Cardiac septum (tissue), 1 donor: ENCODE data around the gene MTHFS. TPM values are rescaled to one million over a fixed set of nuclear protein-coding genes. Genes with fewer than 3 reads are reported as not detected.
A peak's percentile ranks its signal among the peaks of the same experiment; 100 is the strongest.
"Not testable (repeated sequence)": the region's sequence is repeated elsewhere in the genome, so short reads cannot be mapped to it uniquely, and the experiment has no call there.

Source experiments
- DNase-seq: peaks from one replicate; pipeline ENCODE4 v3.0.0-alpha.2; 2020; ENCODE audit warnings: low spot score
- intact Hi-C: fragments of 100-400 bp; cut with DNase I; formaldehyde crosslinking; loops from one replicate; pipeline ENCODE4 v1.14.0; 2022
- long read RNA-seq: library from polyadenylated mRNA; unstranded; transcript quantifications from one replicate; pipeline ENCODE4 v2.0.0, GENCODE V29; 2021
- total RNA-seq: library from RNA; stranded (reverse); fragmentation: NEBNext Ultra II Directional; extraction: Animal tissue kit (Norgen Biotek cat#: 25700); gene quantifications from one replicate; pipeline ENCODE4 v1.2.1, GENCODE V29; 2021
- donor health status: DM: no; HTN: no; CAD: no.

Gene MTHFS
- 16.7 TPM for total RNA-seq
- long read RNA-seq, transcript MTHFS-201 (3 exons, 907 nt) = major isoform, 20 of 23 reads
- long read RNA-seq, partial matches to known transcripts = 0 of 23 reads
- long read RNA-seq, other reads (novel, unspliced or antisense) = 1 of 23 reads

DNA sequence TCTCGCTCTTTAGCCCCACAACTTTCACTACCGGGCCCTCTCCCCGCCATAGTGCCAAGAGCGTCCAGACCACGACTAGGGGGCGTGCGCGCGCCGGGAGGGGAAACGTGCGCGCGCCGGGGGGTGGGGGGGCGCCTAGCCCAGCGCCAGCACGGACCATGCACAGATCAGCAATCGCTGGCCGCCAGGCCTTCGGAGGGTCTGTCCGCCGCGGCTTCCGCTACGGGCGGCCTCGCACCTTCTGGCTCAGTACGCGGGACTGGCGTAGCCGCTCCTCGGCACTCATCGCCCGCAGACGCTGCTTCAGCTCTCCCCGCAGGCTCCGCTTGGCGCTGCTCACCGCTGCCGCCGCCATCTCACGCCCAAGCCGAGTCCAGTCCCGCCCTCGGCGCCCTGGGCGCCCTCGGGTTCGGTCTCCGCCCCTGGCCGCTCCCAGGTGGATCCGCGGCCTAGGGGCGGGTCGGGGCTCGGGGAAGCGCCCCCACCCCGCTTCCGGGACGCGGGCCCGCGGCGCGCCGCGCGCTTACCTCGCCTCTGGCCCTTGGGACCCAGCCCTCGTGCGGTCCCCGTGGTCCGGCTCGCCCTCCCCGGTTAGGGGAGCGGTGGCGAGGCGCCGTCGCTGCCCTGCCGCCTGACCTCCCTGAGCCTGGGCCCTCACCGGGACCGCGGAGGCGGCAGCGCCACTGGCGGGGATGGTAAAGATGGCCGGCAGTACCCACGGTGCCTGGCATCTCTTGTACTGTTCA, at the start of gene MTHFS:
TSS of gene MTHFS (minus strand) at position 381 of the 746 bp plus-strand sequence. CDS start at position 355, 26 bp downstream.
- peak; percentile 93 for DNase-seq
- intact Hi-C loops = loop anchor here (2.0 to 10.0 kb wide), 2 partner anchors 26 to 258 kb away; partner anchors contain the start of gene FAH

DNA sequence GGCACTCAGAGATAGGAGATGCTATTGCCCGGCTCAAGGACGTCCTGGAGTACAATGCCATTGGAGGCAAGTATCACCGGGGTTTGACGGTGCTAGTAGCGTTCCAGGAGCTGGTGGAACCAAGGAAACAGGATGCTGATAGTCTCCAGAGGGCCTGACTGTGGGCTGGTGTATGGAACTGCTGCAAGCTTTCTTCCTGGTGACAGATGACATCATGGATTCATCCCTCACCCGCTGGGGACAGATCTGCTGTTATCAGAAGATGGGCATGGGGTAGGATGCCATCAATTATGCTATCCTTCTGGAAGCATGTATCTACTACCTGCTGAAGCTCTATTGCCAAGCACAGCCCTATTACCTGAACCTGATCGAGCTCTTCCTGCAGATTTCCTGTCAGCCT, 47.8 kb upstream of the MTHFS start:
- no peak for DNase-seq
- intact Hi-C loops = no loop called here

DNA sequence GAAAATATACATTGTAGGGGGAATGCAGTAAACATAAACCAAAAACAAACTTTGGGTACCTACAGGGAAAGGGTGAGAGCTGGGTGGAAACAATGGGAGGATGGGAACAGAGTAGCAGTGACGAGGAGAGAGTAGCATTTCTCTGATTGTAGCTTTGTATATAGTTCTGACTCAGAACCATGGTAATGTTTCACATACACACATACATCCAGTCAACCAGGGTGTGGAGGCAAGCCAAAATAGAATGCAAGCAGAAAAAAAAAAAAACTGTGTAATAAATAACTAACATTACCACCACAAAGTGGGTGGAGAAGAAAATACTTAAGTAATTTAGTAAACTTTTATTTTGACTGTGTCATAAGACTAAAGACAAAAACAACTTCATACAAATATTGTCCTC, 47.0 kb upstream of the MTHFS start:
- intact Hi-C loops = no loop called here
- DNase-seq = no peak

DNA sequence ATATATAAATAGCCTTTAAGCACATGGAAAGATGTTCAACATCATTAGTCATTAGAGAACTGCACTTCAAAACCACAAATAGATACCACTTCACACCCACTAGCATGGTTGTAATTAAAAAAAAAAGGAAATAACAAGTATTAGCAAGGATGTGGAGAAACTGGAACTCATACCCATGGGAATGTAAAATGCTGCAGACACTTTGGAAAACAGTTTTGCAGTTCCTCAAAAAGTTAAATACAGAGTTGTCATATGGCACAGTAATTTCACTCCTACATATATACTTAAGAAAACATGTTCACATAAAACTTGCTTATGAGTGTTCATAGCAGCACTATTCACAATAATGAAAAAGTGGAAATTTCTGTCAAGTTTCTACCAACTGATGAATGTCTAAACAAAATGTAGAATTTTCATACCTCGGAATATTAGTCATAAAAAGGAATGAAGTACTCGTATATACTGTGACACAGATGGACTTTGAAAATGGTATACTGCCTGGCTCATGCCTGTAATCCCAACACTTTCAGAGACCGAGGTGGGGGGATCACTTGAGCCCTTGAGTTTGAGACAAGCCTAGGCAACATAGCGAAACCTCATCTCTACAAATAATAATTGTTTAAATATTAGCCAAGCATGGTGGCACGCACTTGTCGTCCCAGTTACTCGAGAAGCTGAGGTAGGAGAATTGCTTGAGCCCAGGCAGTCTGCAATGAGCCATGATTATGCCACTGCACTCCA, 46.1 kb upstream of the MTHFS start:
- intact Hi-C loops = no loop called here
- DNase-seq = no peak

DNA sequence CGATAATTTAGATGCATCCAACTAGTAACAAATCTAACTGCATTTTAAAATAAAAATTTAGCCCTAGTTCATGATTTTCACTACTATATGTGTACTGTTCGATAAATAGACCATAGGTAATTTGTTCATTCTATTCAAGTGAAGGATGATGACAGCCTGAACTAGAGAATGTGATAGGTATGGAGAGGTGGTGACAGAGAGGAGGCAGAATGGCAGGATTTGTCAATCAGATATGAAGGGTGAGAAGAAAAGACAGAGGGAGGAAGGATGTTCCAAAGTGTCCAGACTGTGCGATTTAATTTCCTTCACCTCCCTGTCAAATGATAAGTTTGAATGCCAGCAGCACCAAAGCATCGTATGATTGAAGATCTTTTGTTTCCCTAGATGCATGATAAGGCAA, 42.6 kb upstream of the MTHFS start:
- no peak for DNase-seq
- intact Hi-C loops = no loop called here

DNA sequence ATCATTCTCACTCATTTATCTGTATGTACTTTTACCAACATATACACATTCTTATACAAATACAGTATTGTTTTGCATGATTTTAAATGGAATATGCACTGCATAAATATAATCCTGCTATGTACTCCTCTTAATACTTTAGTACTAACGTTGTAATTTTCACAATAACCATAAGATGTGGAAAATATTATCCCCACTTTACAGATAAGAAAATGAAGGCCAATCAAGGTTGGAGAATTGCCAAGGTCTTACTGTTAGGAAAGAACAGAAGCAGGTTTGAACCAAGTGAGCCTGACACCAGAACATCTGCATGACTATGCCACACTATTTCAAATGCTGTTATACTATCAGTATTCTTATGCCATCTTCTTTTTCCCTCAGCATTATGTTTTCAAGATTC, 41.3 kb upstream of the MTHFS start:
- intact Hi-C loops = no loop called here
- DNase-seq = no peak

DNA sequence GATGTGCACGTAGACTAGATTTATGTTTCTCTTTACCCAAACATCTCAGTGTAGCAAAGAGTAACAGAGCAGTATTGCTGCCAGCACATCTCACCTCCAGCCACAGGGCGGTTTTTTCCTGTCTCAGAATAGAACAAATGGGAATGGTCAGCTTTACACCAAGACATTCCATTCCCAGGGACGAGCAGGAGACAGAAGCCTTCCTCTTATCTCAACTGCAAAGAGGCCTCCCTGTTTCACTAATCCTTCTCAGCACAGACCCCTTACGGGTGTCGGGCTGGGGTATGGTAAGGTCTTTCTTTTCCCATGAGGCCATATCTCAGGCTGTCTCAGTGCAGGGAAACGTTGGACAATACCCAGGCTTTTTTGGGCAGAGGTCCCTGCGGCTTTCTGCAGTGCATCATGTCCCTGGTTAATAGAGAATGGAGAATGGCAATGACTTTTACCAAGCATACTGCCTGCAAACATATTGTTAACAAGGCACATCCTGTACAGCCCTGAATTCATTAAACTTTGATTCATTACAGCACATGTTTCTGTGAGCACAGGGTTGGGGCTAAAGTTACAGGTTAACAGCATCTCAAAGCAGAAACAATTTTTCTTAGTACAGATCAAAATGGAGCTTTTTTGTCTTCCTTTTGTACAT, 38.9 kb upstream of the MTHFS start:
- intact Hi-C loops, DNase-seq: not testable (repeated sequence)

DNA sequence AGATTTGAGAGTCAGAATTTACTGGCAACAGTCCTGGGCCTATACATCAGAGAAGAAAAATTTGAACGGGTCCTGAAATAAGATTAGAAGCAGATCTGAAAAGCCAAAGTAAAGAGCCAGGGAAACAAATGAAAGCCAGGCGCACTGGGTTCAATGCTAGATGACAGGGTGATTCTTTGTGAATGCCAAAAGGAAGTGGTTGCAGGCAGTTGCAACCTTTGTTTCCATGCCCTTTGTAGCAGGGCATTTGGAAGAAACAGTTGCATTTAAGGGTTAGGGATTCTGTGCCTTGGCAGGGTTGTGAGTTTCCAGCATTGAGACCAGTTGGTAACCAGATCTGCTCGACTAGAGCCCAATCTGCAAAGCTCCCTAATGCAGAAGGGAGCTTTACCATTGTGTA, 36.4 kb upstream of the MTHFS start:
- intact Hi-C loops = no loop called here
- no peak for DNase-seq

DNA sequence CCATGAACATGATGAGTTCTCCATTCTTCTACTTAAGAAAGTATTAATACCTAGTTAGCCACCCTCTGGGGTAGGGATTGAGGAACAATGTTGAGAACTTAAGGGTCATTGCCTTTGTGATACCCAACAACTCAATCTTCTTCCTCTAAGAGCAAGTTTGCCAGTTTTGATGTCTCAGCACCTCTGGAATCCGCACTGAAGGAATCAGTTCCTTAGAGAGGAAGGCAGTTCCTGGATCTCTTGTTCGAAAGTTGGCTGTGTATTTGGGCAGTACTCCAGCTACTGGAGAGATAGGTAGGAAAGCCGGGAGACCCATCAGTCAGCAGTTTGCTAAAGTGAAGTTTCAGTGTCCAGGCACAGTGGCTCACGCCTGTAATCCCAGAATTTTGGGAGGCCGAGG, 35.6 kb upstream of the MTHFS start:
- intact Hi-C loops = no loop called here
- DNase-seq = no peak

DNA sequence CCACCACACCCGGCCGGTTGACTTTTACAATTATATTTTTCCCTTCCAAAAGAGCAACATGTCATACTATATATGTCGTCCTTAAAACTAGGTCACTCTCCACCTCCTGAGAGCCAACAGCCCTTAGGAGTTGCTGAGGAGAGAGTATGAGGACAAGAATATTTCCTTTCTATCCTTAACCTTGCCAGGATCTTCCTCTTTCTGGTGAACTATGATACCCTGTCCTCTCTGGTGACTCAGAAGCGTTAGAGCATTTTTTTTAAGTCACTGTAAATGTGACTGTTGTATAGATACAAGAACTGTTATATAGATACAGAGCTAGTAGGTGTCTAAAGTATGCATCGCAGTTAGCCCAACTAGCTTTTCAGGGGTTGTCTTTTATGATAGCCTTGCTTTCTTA, 33.7 kb upstream of the MTHFS start:
- intact Hi-C loops = no loop called here
- no peak for DNase-seq

DNA sequence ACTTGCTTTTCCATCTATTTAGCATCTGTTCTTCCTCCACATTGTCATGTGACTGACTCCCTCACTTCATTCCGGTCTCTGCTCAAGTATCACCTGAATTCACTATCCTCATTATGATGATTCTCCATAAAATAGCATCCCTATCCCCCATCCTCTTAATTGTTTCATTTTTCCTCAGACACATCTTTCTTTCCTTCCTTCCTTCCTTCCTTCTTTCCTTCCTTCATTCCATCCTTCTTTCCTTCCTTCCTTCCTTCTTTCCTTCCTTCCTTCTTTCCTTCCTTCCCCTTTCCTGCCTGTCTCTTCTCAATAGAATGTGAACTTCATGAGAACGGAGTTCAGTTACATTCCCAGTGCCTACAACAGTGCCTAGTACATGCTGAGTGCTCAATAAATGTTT, 32.6 kb upstream of the MTHFS start:
- no peak for DNase-seq
- intact Hi-C loops = no loop called here

DNA sequence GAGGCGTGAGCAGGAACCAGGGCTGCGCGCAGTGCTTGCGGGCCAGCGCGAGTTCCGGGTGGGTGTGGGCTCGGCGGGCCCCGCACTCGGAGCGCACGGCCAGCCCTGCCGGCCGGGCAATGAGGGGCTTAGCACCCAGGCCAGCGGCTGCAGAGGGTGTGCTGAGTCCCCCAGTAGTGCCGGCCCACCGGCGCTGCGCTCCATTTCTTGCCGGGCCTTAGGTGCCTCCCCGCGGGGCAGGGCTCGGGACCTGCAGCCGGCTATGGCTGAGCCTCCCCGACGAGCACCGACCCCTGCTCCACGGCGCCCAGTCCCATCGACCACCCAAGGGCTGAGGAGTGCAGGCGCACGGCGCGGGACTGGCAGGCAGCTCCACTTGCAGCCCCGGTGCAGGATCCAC, 29.3 kb upstream of the MTHFS start:
- DNase-seq, intact Hi-C loops: not testable (repeated sequence)

DNA sequence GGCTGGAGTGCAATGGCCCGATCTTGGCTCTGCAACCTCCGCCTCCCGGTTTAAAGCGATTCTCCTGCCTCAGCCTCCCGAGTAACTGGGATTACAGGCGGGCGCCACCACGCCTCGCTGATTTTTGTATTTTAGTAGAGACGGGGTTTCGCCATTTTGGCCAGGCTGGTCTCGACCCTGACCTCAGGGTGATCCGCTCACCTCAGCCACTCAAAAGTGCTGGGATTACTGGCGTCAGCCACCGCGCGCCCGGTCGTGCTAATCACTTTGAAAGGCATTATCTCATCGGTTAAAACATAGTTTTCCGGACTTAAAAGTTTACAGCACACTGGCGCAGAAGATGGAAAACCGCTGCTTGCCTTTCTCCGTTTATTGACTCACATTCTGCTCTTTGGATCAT, 27.6 kb upstream of the MTHFS start:
- no peak for DNase-seq
- intact Hi-C loops = loop anchor here (5.0 kb wide), 1 partner anchor 228 kb away; the partner anchor contains the start of gene FAH

DNA sequence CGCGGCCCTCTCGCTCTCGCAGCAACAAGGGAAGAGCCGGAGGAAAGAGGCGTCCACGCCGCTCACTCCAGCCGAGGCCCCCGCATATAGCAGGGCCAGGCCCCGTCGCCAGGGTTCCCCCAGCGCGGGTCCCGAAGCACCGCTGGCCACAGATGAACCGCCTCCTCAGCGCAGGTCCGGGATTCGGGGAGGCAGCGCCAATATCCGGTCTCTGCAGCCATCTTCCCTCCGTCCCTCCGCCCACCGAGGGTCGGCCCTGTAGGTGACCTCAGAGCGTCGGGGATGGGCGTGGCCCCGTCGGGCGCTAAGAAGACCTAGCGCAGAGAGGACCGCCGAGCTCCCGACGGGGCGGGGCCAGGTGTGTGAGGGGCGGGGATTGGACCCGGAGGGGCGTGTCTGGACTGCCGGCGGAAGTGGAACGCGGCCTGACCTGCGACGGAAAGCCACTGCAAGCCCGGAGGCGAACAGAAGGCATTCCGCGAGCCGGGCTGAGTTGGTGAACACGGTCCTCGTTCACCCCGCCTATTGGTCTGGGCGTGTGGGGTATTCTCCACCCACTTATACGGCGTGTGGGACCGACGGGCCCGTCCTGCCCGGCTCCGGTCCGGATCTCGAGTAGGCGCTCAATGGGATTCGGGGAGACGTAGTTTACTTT, 26.8 kb upstream of the MTHFS start:
- DNase-seq = peak; percentile 99
- intact Hi-C loops = loop anchor here (2.0 to 5.0 kb wide), 2 partner anchors 27 to 229 kb away; partner anchors contain the start of genes FAH and MTHFS

DNA sequence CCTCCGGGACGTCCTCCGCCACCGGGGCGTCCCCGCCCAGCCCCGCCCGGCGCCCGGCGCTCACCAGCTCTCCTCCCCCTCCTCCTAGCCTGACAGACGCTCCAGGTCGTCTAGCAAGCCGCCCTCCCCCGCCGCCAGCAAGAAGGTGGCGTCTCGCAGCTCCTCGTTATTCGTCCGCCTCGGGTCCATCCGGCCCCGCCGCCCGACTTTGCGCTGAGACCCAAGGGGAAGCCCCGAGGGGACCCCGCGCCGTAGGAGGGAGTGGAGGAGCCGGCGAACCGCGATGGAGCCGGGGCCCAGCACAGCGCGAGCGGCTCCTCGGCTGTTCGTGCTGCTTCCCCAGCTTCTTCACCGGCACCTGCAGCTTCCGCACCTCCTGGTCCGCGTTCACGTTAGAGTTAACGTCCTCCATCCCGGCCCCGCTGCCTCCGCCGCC, 26.3 kb upstream of the MTHFS start:
- intact Hi-C loops = loop anchor here (2.0 to 5.0 kb wide), 2 partner anchors 26 to 229 kb away; partner anchors contain the start of genes FAH and MTHFS
- DNase-seq = peak; percentile 90

DNA sequence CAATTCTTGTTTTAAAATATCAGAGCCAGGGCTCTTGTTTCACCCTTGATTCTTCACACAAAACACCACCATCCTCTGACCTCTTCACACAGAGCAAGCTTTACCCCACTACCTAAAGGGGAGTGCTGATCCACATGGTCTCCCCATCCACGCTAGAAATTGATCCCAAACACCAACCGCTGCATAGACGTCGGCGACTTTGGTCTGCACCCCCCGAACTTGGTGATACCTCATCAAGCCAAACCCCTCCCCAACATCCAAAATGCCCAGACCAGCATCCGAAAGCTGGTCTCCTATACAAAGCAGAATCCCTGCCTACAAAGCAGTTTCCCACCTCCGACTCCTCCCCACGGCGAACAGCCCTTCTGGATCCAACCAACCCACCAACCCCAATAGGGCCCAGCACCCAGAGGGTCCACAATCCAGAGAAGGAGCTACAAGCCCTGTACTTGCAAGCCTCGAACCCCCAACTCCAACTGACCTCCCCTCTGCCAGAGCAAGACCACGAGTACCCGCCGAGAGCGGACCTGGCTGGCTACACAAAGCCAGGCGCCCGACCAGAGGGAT, 25.8 kb upstream of the MTHFS start:
- DNase-seq = no peak
- intact Hi-C loops = loop anchor here (2.0 to 5.0 kb wide), 2 partner anchors 26 to 230 kb away; partner anchors contain the start of genes FAH and MTHFS

DNA sequence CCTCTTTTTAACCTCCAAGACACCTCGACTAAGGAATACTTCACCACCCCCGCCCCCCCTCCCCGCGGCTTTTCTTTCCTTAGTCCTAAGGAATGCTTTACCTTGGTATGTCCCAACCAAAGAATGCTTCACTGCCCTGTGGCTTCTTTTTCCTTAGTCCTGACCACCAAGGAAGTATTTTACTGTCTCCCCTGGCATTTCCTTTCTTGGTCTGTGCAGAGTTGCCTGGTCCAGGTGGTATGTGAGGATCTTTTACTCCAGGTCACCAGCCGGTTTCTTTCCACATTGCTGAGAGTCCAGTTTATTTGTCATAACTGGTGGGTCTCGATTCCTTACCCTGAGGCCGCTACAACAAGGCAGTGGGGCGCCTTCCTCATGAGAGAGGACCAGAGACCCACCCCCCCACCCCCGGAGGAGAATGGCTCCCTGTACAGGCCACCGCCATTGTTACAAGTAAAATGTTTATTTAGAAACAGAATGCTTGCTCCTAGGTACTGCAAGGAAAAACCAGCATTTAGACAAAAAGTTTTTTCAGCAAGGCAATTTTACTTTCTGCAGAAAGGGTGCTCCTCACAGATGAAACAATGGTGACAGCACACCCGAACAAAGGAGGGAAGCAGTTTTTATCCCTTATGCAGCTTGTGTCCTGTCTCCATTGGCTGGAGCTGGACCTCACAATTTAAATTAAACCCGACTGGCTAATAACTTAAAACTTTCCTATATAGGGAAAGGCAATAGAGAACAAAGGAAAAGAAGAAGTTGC, 23.1 kb upstream of the MTHFS start:
- no peak for DNase-seq
- intact Hi-C loops = loop anchor here (5.0 kb wide), 1 partner anchor 232 kb away; the partner anchor contains the start of gene FAH

DNA sequence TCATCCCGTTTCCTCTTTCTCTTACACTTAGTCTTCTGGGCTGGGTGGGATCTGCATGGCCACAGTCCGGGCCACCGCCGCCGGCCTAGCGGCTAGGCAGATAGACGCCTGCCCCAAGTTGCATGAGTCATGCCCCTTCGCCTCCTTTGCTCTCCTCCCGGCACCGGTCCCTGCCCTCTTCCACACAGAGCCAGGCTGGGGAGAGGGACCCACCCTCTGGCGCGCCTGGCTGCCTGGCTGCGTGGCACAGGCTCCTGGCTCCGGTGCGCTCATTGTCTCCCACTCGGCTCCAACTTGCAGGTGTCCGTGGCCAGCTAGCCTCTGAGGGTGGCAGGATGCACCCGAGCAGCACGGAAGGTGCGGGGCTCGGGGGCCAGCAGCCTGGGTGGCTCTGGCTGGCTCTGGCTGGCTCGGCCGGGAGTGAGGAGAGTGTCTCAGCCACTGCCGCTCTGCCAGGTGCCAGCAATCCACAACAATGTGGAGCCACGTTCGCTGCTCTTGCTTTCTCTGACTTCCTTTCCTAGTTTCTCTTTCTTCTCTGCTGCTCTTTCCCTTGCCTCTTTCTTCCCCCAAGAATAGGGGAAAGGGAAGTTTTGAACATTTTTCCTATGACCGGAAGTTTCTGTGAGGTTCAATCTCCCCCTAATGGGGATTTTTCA, 22.4 kb upstream of the MTHFS start:
- intact Hi-C loops = no loop called here
- DNase-seq = no peak
